Measurements from ENCODE around the gene SDCCAG8. TPM values are rescaled to one million over a fixed set of nuclear protein-coding genes. Genes with fewer than 3 reads are reported as not detected.

SDCCAG8 gene
- total RNA-seq, 6 experiments from 2014 or later, result 13.4 to 20.6 (median 15.6) TPM

- no peaks in the 10 kb centered on the region for H3K27me3 ChIP-seq
- peak; percentile 82 to 88 (median 86) for ATAC-seq
- no peaks in the 10 kb centered on the region for H3K9me3 ChIP-seq
- peak in 2 of 3 donors; percentile 29 to 60 for DNase-seq
- H3K4me1 ChIP-seq, result peaks cover 0 to 8% (median 2%) of the 10 kb centered on the region in 4 donors
- TF ChIP-seq POLR2A (IDR thresholded peaks at IDR 0.05) (no peak), CTCF (IDR thresholded peaks at IDR 0.05) (peak; percentile 34 to 54 (median 50))
- no peaks in the 10 kb centered on the region for H3K36me3 ChIP-seq
- 11% methylated on average over 1 of the region's 1 CpG for WGBS (ENCODE audit: insufficient coverage, low coverage, low lambda C conversion rate, missing lambda C conversion rate)
- intact Hi-C loops (cut with DNase I), result no loop called here
- no peak overlapping the region for H3K4me3 ChIP-seq
- peak overlapping the region; percentile 8 to 59 (median 29) for H3K27ac ChIP-seq
Measured at GRCh38 chr1:243345205-243345604, 89.4 kb downstream of the SDCCAG8 start.

- Histone ChIP-seq H3K4me3 (no peak overlapping the region), H3K9me3 (no peaks in the 10 kb centered on the region), H3K36me3 (no peaks in the 10 kb centered on the region), H3K4me1 (peaks cover 0 to 8% (median 2%) of the 10 kb centered on the region in 4 donors), H3K27me3 (no peaks in the 10 kb centered on the region), H3K27ac (peak overlapping the region in 2 of 3 donors; percentile 29 to 59)
- intact Hi-C loops (cut with DNase I), result no loop called here
- TF ChIP-seq POLR2A (IDR thresholded peaks at IDR 0.05) (no peak), CTCF (IDR thresholded peaks at IDR 0.05) (no peak)
- DNase-seq (no peak), ATAC-seq (no peak)
- 59% methylated on average over 3 of the region's 3 CpGs for WGBS (ENCODE audit: insufficient coverage, low coverage, low lambda C conversion rate, missing lambda C conversion rate)
Measured at GRCh38 chr1:243346016-243346415, 90.2 kb downstream of the SDCCAG8 start.

GRCh38 chr1:243346468-243346867, 90.6 kb downstream of the SDCCAG8 start:
- peaks cover 0 to 8% (median 2%) of the 10 kb centered on the region in 4 donors for H3K4me1 ChIP-seq
- no peak overlapping the region for H3K27ac ChIP-seq
- no peaks in the 10 kb centered on the region for H3K9me3 ChIP-seq
- H3K4me3 ChIP-seq, result no peak overlapping the region
- no peak for DNase-seq
- no peak for ATAC-seq
- H3K27me3 ChIP-seq, result no peaks in the 10 kb centered on the region
- TF ChIP-seq POLR2A (IDR thresholded peaks at IDR 0.05) (no peak), CTCF (IDR thresholded peaks at IDR 0.05) (no peak)
- no peaks in the 10 kb centered on the region for H3K36me3 ChIP-seq
- intact Hi-C loops (cut with DNase I), result no loop called here
- 85% methylated on average over 3 of the region's 3 CpGs for WGBS (ENCODE audit: insufficient coverage, low coverage, low lambda C conversion rate, missing lambda C conversion rate)

- peaks cover 0 to 8% (median 2%) of the 10 kb centered on the region in 4 donors for H3K4me1 ChIP-seq
- intact Hi-C loops (cut with DNase I), result no loop called here
- no peaks in the 10 kb centered on the region for H3K36me3 ChIP-seq
- H3K9me3 ChIP-seq, result no peaks in the 10 kb centered on the region
- H3K27me3 ChIP-seq, result no peaks in the 10 kb centered on the region
- 100% methylated on average over 1 of the region's 11 CpGs for WGBS (ENCODE audit: insufficient coverage, low coverage, low lambda C conversion rate, missing lambda C conversion rate)
- ATAC-seq (no peak), DNase-seq (no peak)
- H3K4me3 ChIP-seq, result no peak overlapping the region
- H3K27ac ChIP-seq, result no peak overlapping the region
- TF ChIP-seq CTCF (IDR thresholded peaks at IDR 0.05) (no peak), POLR2A (IDR thresholded peaks at IDR 0.05) (no peak)
Measured at GRCh38 chr1:243348331-243348730, 92.5 kb downstream of the SDCCAG8 start.

GRCh38 chr1:243349128-243349527, 93.3 kb downstream of the SDCCAG8 start:
- H3K4me1 ChIP-seq, result peaks cover 0 to 9% (median 4%) of the 10 kb centered on the region in 4 donors
- H3K4me3 ChIP-seq, result no peak overlapping the region
- H3K27ac ChIP-seq, result no peak overlapping the region
- ATAC-seq (no peak), DNase-seq (no peak)
- no peaks in the 10 kb centered on the region for H3K27me3 ChIP-seq
- 100% methylated on average over 1 of the region's 1 CpG for WGBS (ENCODE audit: insufficient coverage, low coverage, low lambda C conversion rate, missing lambda C conversion rate)
- no peaks in the 10 kb centered on the region for H3K9me3 ChIP-seq
- intact Hi-C loops (cut with DNase I), result no loop called here
- H3K36me3 ChIP-seq, result no peaks in the 10 kb centered on the region
- TF ChIP-seq POLR2A (IDR thresholded peaks at IDR 0.05) (no peak), CTCF (IDR thresholded peaks at IDR 0.05) (no peak)
